ENCODE results near the gene AHI1.

The AHI1 gene

DNA sequence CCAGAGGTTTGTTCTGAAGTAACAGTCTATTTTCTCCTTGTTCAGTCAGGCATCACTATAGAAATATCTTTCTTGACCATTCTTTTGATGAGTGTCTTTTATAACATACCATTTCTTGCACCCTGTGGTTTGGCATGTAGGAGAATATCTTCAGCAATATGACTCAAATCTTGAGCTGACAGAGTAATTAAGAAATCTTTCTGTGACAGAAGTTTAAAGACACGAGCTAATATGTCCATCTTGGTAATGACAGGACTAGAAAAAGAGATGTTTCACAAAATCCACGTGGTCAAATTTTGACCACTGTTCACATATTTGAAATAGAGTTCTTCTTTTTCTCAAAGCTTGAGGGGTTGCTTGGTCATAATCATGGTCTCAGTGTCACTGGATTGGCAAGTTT is 166.5 kb downstream of the AHI1 start:
- DNase-seq (ENCODE audit: low read depth, low spot score): peak; percentile 46

DNA sequence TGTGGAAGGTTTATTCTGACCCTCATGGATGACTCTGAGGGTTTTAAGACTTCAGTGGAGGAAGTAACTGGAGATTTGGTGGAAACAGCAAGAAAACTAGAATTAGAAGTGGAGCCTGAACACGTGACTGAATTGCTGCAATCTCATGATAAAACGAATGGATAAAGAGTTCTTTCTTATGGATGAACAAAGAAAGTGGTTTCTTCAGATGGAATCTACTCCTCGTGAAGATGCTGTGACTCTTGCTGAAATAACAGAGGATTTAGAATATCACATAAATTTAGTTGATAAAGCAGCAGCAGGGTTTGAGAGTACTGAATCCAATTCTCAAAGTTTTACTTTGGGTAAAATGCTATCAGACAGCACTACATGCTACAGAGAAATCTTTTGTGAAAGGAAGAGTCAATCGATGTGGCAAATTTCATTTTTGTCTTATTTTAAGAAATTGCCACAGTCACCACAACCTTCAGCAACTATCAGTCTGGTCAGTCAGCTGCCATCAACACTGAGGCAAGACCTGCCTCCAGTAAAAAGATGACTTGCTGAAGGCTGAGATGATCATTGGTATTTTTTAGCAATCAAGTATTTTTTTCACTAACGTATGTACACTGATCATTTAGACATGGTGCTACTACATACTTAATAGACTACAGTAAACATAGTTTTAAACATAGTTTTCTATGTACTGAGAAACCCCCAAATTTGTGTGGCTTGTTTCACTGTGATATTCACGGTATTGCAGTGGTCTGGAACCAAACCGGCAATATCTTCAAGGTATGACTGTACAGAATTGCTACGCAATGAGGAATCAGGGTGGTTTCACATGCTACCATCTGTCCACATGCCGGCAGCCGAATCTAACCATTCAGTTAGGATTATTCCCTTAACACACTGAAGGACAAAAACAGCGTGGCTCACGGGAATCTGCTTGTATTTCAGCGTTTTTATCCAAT is 167.4 kb downstream of the AHI1 start:
- no peak for DNase-seq (ENCODE audit: low read depth, low spot score)

- no peak for DNase-seq (ENCODE audit: low read depth, low spot score)
Measured at GRCh38 chr6:135328136-135328535, 169.4 kb downstream of the AHI1 start.

DNA sequence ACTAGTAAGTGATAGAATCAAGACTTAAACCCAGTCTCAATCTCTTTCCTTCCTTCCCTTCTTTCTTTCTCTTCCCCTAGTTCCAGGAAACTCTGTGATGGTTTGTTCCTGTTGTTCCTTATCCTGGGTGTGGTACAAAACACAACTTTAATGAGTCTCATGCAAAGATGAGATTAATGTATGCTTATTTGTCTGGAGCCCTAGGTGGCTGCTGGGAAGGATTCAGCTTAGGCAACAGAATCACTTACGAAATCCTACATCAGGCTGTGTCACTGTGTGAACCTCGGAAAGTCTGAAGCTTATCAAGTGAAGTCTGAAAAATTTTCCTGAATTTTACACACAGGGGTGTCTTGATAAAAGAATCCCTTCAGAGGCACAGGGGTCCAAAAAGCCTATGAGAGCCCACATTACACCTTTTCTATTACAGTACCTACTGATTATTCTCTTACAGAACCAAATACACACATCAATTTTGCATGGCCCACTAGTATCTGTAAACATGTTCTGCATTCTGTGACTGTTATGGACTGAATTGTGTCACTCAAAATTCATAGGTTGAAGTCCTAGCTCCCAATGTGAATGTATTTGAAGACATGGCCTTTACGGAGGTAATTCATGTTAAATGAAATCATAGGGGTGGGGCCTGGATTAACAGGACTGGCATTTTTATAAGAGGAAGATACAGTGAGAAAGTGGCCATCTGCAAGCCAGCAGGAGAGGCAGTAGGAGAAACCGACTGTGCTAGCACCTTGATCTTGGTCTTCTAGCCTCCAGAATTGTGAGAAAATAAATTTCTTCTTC is 171.7 kb downstream of the AHI1 start:
- no peak for DNase-seq (ENCODE audit: low read depth, low spot score)

GRCh38 chr6:135324531-135324930 is 173.0 kb downstream of the AHI1 start:
- DNase-seq (ENCODE audit: low read depth, low spot score): no peak

DNA sequence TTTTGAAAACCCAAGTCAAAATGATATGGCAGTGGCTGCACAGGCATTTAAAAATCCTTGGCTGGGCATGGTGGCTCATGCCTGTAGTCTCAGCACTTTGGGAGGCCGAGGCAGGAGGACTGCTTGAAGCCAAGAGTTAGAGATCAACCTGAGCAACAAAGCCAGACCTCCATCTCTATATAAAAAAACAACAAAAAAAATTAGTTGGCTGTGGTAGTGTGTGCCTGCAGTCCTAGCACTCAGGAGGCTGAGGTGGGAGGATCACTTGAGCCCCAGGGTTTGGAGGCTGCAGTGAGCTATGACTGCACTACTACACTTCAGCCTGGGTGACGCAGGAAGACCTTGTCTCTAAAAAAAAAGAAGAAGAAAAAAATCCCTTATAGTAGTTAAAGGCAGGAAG is 173.6 kb downstream of the AHI1 start:
- DNase-seq (ENCODE audit: low read depth, low spot score): no peak

GRCh38 chr6:135323202-135323668 is 174.3 kb downstream of the AHI1 start:
- DNase-seq (ENCODE audit: low read depth, low spot score): peak; percentile 5

- DNase-seq (ENCODE audit: low read depth, low spot score): no peak
Measured at GRCh38 chr6:135322427-135323201, 174.9 kb downstream of the AHI1 start.

DNA sequence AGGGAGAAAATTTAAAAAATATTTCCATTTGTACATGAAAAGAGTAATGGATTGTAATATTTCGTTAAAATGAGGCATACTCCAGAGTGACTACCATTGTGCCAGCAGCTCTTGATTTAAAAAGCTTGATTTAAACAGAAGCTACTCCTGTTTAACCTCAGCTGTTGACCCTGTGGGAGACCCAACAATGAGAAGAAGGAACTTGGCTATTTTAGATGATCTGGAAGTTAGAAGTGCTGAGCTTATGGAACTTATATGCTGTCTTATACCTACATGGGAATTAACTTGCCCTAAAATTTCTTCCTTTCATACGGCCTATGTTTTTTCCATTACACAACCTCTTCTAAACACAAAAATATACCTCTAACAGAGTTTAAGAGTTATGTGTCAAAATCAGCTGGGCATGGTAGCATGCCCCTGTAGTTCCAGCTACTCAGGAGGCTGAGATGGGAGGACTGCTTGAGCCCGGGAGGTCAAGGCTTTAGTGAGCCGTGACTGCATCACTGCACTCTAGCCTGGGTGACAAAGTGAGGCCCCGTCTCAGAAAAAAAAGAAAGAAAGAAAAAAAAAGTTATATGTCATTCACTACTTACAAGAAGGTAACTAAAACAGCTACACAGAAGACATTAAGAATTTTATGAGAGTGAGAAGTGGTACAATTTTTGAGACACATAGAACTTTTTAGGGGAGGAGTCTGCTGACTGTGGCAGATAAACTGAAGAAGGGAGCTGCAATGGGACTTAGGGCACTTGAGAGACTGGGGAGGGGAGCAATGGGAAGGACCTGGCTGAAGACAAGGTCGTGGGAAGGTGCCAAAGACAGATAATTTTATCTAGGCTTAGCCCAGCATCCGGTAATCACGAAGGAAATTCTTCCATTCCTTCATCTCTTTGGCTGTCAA is 176.6 kb downstream of the AHI1 start:
- DNase-seq (ENCODE audit: low read depth, low spot score): no peak

GRCh38 chr6:135319819-135320218 is 177.7 kb downstream of the AHI1 start:
- DNase-seq (ENCODE audit: low read depth, low spot score): no peak

DNA sequence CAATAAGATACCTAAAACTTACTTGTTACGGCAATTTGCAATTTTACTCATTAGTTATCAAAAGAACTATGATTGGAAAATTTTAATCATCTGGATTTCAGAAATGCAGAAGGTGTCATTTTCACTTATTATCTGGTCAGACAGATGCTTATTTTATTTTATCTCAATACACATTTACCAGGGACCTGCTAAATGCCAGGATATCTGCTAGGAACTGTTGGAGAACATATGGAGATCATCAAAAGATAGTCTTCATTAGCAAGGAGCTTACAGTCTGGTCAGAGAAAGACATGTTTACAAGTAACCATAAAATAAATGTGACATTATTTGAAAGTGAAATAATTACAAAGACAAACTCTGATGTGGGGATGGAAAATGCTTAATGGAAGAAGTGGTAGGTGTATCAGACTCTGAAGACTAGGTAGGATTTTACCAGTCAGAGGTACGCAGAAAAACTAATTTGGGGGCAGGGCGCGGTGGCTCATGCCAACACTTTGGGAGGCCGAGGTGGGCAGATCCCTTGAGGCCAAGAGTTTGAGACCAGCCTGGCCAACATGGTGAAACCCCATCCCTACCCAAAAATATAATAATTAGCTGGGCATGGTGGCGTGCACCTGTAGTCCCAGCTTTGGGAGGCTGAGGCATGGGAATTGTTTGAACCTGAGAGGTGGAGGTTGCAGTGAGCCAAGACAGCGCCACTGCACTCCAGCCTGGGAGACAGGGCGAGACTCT is 178.6 kb downstream of the AHI1 start:
- no peak for DNase-seq (ENCODE audit: low read depth, low spot score)

GRCh38 chr6:135314543-135314942 is 183.0 kb downstream of the AHI1 start:
- DNase-seq (ENCODE audit: low read depth, low spot score): no peak

GRCh38 chr6:135311446-135312200 is 185.9 kb downstream of the AHI1 start:
- DNase-seq (ENCODE audit: low read depth, low spot score): no peak

GRCh38 chr6:135310291-135310690 is 187.2 kb downstream of the AHI1 start:
- DNase-seq (ENCODE audit: low read depth, low spot score): no peak

DNA sequence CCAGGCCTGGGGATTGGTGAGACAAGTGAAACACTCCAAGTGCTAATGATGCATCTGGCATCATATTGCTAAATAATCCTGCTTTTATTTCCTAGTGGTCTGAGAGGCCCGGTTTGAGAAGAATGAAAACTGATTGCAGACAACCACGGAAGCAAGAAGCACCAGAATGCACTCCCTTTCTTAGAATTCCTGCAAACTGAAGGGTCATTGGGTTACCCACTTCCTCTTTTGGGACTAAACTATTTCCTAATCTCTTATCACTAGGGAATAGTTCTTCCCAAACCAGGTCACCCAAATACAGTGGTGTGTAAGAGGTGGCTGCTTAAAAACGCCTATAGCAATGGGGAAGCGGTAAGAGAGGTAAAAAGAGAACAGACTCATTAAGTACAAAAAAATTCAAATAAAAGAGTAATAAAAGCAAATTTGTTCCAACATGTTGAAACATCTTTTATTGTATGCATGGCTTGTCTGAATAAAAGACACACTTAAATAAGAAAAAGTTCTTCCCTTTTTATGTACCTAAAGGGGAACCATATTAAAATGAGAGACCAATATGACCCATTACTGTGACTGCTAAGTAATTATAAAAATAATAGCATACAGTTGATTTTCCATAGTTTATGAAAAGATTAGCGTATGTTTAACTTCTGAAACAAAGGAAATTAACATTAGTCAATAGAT is 190.7 kb downstream of the AHI1 start:
- no peak for DNase-seq (ENCODE audit: low read depth, low spot score)

- no peak for DNase-seq (ENCODE audit: low read depth, low spot score)
Measured at GRCh38 chr6:135306166-135306565, 191.4 kb downstream of the AHI1 start.

DNA sequence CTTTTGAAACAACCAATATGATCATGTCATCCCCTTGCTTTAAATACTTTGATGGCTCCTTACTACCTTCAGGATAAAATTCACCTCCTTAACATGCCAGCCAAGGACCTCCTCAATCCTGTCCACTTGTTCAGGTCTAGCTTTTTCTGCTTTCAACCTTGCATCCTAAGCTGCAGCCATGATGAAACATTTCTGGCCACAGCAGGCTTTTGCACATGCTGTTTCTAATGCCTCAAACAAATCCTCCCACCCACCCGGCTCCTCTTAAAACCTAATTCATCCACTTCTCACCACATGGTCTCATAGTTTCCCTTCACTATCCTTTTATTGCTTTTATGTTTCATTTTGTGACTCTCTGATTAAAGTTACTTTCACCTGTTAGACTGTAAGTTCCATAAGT is 191.9 kb downstream of the AHI1 start:
- DNase-seq (ENCODE audit: low read depth, low spot score): no peak

GRCh38 chr6:135304883-135305282 is 192.7 kb downstream of the AHI1 start:
- no peak for DNase-seq (ENCODE audit: low read depth, low spot score)

DNA sequence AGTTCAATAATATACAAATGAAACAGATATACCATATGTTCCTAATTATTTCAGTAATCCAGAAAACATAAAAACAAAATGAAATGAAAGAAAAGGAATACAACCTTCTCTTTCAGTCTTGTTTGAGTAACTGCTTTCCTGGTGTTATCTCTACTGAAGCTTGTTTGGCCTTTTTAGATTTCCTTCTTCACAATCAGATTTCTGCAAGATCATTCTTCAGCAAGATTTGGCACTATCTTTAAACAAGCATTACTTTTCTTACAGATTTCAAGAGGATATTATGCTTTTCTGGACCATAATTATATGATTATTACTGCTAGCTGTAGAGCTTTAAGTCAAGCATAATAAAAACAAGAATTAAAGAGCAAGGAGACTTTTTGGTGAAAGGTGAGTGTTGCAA is 196.2 kb downstream of the AHI1 start:
- DNase-seq (ENCODE audit: low read depth, low spot score): no peak

Data from astrocyte of the hippocampus (primary cell).